Measurements from ENCODE around the gene RS1. TPM values are rescaled to one million over a fixed set of nuclear protein-coding genes. Genes with fewer than 3 reads are reported as not detected.

RS1 gene
- polyA plus RNA-seq, 1 donor (not counting 4 experiments of a cell fraction or from before 2014, with no cell fraction given), result not detected

- H4K20me1 ChIP-seq (ENCODE audit: control insufficient read depth, extremely low read depth, insufficient read depth, low read length), result no peaks in the 10 kb centered on the region
- no peaks in the 10 kb centered on the region for H3K36me3 ChIP-seq (ENCODE audit: control insufficient read depth in 2 of 2, extremely low read depth in 1 of 2, insufficient read depth in 2 of 2, low read length in 2 of 2)
- TF ChIP-seq, protein P1, sequence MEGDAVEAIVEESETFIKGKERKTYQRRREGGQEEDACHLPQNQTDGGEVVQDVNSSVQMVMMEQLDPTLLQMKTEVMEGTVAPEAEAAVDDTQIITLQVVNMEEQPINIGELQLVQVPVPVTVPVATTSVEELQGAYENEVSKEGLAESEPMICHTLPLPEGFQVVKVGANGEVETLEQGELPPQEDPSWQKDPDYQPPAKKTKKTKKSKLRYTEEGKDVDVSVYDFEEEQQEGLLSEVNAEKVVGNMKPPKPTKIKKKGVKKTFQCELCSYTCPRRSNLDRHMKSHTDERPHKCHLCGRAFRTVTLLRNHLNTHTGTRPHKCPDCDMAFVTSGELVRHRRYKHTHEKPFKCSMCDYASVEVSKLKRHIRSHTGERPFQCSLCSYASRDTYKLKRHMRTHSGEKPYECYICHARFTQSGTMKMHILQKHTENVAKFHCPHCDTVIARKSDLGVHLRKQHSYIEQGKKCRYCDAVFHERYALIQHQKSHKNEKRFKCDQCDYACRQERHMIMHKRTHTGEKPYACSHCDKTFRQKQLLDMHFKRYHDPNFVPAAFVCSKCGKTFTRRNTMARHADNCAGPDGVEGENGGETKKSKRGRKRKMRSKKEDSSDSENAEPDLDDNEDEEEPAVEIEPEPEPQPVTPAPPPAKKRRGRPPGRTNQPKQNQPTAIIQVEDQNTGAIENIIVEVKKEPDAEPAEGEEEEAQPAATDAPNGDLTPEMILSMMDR (optimal IDR thresholded peaks at IDR 0.05 in 1 of 3, IDR thresholded peaks at IDR 0.05 in 1 of 3, conservative IDR thresholded peaks at IDR 0.05 in 1 of 3; ENCODE audit: extremely low read depth in 1 of 3, insufficient read depth in 2 of 3, low read length in 3 of 3), result no peak
- TF ChIP-seq EZH2 (IDR thresholded peaks at IDR 0.05; ENCODE audit: low read length), result no peak
- H3K27ac ChIP-seq (ENCODE audit: control insufficient read depth, insufficient read depth, low read length), result no peak overlapping the region
- no peak for FAIRE-seq
- H3K27me3 ChIP-seq (ENCODE audit: control insufficient read depth, extremely low read depth, insufficient read depth, low read length), result no peaks in the 10 kb centered on the region
- H2AFZ ChIP-seq (ENCODE audit: control insufficient read depth, low read length), result no peak overlapping the region
- no peaks in the 10 kb centered on the region for H3K9me3 ChIP-seq (ENCODE audit: control insufficient read depth, low read depth, low read length)
- H3K4me2 ChIP-seq (ENCODE audit: control insufficient read depth, extremely low read depth, insufficient read depth, low read depth, low read length), result no peak overlapping the region
- H3K4me1 ChIP-seq (ENCODE audit: control insufficient read depth, extremely low read depth, insufficient read depth, low read length), result no peaks in the 10 kb centered on the region
- no peak overlapping the region for H3K4me3 ChIP-seq (ENCODE audit: control insufficient read depth in 2 of 3, extremely low read depth in 1 of 3, insufficient read depth in 2 of 3, low read depth in 1 of 3, low read length in 3 of 3)
- dilution Hi-C loops (cut with MboI; ENCODE audit: extremely low pct_ligation_motif_present, low sequenced_read_pairs), result no loop called here
- H3K79me2 ChIP-seq (ENCODE audit: control insufficient read depth, insufficient read depth, low read length), result no peaks in the 10 kb centered on the region
- no peak overlapping the region for H3K9ac ChIP-seq (ENCODE audit: control insufficient read depth, extremely low read depth, insufficient read depth, low read length)
- DNase-seq (ENCODE audit: low read depth, low spot score), result no peak
- no peaks in the 10 kb centered on the region for H3K9me1 ChIP-seq (ENCODE audit: control insufficient read depth, extremely low read depth, insufficient read depth, low read length)
Measured at GRCh38 chrX:18714910-18715309, 43.0 kb upstream of the RS1 start.

DNA sequence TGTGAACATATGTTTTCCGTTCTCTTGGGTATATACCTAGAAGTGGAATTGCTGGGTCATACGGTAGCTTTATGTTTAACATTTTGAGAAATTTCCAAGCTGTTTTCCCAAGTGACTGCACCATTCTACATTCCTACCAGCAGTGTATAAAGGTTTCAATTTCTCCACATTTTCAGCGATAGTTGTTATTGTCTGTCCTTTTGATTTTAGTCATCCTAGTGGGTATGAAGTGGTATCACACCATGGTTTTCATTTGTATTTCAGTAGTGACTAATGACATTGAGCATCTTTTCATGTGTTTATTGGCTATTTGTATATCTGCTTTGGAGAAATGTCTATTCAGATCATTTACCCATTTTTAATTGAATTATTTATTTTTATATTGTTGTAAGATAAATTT lies 37.9 kb upstream of the RS1 start:
- Histone ChIP-seq H3K9ac (ENCODE audit: control insufficient read depth, extremely low read depth, insufficient read depth, low read length) (no peak overlapping the region), H3K27ac (ENCODE audit: control insufficient read depth, insufficient read depth, low read length) (no peak overlapping the region), H3K36me3 (ENCODE audit: control insufficient read depth in 2 of 2, extremely low read depth in 1 of 2, insufficient read depth in 2 of 2, low read length in 2 of 2) (no peaks in the 10 kb centered on the region), H3K79me2 (ENCODE audit: control insufficient read depth, insufficient read depth, low read length) (no peaks in the 10 kb centered on the region), H3K4me2 (ENCODE audit: control insufficient read depth, extremely low read depth, insufficient read depth, low read depth, low read length) (no peak overlapping the region), H3K27me3 (ENCODE audit: control insufficient read depth, extremely low read depth, insufficient read depth, low read length) (no peaks in the 10 kb centered on the region), H3K4me3 (ENCODE audit: control insufficient read depth in 2 of 3, extremely low read depth in 1 of 3, insufficient read depth in 2 of 3, low read depth in 1 of 3, low read length in 3 of 3) (no peak overlapping the region), H2AFZ (ENCODE audit: control insufficient read depth, low read length) (no peak overlapping the region), H4K20me1 (ENCODE audit: control insufficient read depth, extremely low read depth, insufficient read depth, low read length) (no peaks in the 10 kb centered on the region), H3K9me3 (ENCODE audit: control insufficient read depth, low read depth, low read length) (no peaks in the 10 kb centered on the region), H3K9me1 (ENCODE audit: control insufficient read depth, extremely low read depth, insufficient read depth, low read length) (no peaks in the 10 kb centered on the region), H3K4me1 (ENCODE audit: control insufficient read depth, extremely low read depth, insufficient read depth, low read length) (no peaks in the 10 kb centered on the region)
- DNase-seq (ENCODE audit: low read depth, low spot score) (no peak), FAIRE-seq (no peak)
- TF ChIP-seq, protein P1 (optimal IDR thresholded peaks at IDR 0.05 in 1 of 3, IDR thresholded peaks at IDR 0.05 in 1 of 3, conservative IDR thresholded peaks at IDR 0.05 in 1 of 3; ENCODE audit: extremely low read depth in 1 of 3, insufficient read depth in 2 of 3, low read length in 3 of 3), result no peak
- TF ChIP-seq EZH2 (IDR thresholded peaks at IDR 0.05; ENCODE audit: low read length), result no peak
- dilution Hi-C loops (cut with MboI; ENCODE audit: extremely low pct_ligation_motif_present, low sequenced_read_pairs), result no loop called here
